SK-MEL-5 (cell line): ENCODE results near the gene CDYL2. TPM values are rescaled to one million over a fixed set of nuclear protein-coding genes. Genes with fewer than 3 reads are reported as not detected.
A peak's percentile ranks its signal among the peaks of the same experiment; 100 is the strongest.

Source experiments
- DNase-seq: peaks from one replicate; pipeline ENCODE4 v3.0.0-alpha.2; 2016; ENCODE audit warnings: low read depth, low spot score
- in situ Hi-C: cut with HindIII; loops from 2 replicates; pipeline ENCODE4 v1.10.0; 2016; ENCODE audit warnings: low sequenced_read_pairs, high pct_unique_total_duplicates, low pct_unique_long_range_greater_than_20kb
- polyA plus RNA-seq, 2 experiments: library from polyadenylated mRNA; depleted of rRNA; stranded (reverse); fragments of >200 nt; gene quantifications; 2 replicates each; pipeline ENCODE4 v1.2.3, GENCODE V29; 2015
- total RNA-seq: library from RNA; depleted of rRNA; stranded (reverse); fragments of >200 nt; shearing (Covaris generic); gene quantifications from 2 replicates; pipeline ENCODE4 v1.2.3, GENCODE V29; 2014; rRNA removed

Gene CDYL2, protein sequence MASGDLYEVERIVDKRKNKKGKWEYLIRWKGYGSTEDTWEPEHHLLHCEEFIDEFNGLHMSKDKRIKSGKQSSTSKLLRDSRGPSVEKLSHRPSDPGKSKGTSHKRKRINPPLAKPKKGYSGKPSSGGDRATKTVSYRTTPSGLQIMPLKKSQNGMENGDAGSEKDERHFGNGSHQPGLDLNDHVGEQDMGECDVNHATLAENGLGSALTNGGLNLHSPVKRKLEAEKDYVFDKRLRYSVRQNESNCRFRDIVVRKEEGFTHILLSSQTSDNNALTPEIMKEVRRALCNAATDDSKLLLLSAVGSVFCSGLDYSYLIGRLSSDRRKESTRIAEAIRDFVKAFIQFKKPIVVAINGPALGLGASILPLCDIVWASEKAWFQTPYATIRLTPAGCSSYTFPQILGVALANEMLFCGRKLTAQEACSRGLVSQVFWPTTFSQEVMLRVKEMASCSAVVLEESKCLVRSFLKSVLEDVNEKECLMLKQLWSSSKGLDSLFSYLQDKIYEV
- 0.19 and 0.74 TPM in 2 replicates for total RNA-seq
- polyA plus RNA-seq (2015; cell fraction: cytosol; rRNA removed) = 0.35 and 0.44 TPM in 2 replicates
- 0.35 and 0.45 TPM in 2 replicates for polyA plus RNA-seq (2015; cell fraction: nucleus; rRNA removed)

GRCh38 chr16:80804526-80805383, at the start of gene CDYL2:
CDYL2 (minus strand) TSS chr16:80804598; CDS start chr16:80804173, 425 bp downstream.
- in situ Hi-C loops = no loop called here

GRCh38 chr16:80852261-80852872, 48.0 kb upstream of the CDYL2 start:
- in situ Hi-C loops = no loop called here
- DNase-seq = peak; percentile 47

More at GRCh38 chr16:80804526-80805383, at the start of gene CDYL2:
- peak; percentile 6 for DNase-seq

GRCh38 chr16:80851831-80852230, 47.4 kb upstream of the CDYL2 start:
- in situ Hi-C loops = no loop called here

DNA sequence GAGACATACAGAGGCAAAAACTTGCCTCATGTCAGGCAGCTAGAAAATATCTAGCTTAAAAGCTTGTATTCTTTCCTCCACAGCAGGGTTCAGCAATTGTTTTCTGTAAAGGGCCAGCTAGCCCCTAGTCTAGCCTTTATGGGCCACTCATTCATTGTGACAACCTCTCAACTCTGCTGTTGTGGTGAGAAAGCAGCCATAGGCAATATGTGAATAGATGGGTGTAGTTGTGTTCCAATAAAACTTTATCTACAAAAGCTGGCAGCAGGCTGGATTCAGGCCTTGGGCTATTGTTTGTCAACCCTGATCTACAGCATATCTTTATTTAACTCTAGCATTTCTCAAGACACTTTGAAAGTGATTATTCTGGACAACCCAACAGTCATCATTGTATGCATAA, 46.4 kb upstream of the CDYL2 start:
- in situ Hi-C loops = no loop called here

More at GRCh38 chr16:80851831-80852230, 47.4 kb upstream of the CDYL2 start:
- DNase-seq = no peak

GRCh38 chr16:80848862-80849261, 44.5 kb upstream of the CDYL2 start:
- in situ Hi-C loops = no loop called here
- DNase-seq = no peak

More for the DNA sequence above, 46.4 kb upstream of the CDYL2 start:
- no peak for DNase-seq

- in situ Hi-C loops = no loop called here
- DNase-seq = no peak
Measured at GRCh38 chr16:80846680-80847079, 42.3 kb upstream of the CDYL2 start.

- no peak for DNase-seq
- in situ Hi-C loops = no loop called here
Measured at GRCh38 chr16:80846275-80846674, 41.9 kb upstream of the CDYL2 start.

- no peak for DNase-seq
- in situ Hi-C loops = no loop called here
Measured at GRCh38 chr16:80844395-80844794, 40.0 kb upstream of the CDYL2 start.

DNA sequence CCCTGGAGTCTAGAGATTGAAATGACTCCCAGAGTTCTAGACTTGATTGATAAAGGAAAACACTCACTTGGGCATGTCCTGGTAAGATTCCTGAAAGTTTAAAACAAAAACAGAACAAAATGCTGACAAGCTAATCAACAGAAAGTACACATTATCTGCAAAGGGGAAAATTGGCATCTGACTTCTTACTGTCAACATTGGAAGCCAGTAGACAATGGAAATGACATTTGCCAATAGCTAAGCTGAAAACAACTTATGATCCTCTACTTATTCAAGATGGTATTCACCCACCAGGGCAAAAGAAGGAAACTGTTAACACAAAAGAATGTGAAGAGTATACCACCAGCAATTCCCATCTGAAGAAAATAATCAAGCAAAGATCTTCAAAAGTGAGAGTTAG, 36.8 kb upstream of the CDYL2 start:
- in situ Hi-C loops = no loop called here
- no peak for DNase-seq

- DNase-seq = peak; percentile 9
- in situ Hi-C loops = no loop called here
Measured at GRCh38 chr16:80837533-80838147, 33.2 kb upstream of the CDYL2 start.

DNA sequence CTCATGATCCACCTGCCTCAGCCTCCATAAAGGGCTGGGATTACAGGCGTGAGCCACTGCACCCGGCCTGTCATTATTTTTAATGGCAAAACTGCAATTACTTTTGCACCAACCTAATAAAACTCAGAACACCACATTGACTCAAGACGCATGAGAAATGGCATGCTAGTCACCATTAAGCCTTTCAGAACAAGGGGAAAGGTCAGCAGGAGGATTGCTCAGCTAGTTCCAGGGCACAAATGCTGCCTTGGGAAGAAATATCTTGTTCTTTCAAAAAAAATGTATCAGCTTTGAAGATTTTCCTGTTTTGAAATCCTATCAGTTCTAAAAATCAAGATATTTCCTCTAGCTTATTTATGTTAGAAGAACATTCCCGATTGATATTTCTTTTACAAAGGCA, 32.4 kb upstream of the CDYL2 start:
- no peak for DNase-seq

DNA sequence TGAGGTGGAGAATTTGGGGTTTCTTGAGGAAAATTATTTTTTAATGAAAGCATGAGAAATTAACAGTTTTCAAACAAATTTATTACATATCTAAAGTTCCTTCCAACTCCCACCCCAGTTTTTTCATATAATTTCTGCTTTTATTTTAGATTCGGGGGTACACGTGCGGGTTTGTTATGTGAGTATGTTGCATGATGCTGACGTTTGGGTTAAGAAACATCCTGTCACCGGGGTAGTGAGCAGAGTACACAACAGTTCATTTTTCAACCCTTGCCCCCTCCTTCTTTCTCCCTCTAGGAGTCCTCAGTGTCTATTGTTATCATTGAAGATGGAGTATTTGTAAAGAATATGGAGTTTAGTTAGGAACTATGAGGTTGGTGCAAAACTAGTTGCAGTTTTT, 31.8 kb upstream of the CDYL2 start:
- peak; percentile 14 for DNase-seq
- in situ Hi-C loops = no loop called here

More for the DNA sequence above, 32.4 kb upstream of the CDYL2 start:
- in situ Hi-C loops = no loop called here

DNA sequence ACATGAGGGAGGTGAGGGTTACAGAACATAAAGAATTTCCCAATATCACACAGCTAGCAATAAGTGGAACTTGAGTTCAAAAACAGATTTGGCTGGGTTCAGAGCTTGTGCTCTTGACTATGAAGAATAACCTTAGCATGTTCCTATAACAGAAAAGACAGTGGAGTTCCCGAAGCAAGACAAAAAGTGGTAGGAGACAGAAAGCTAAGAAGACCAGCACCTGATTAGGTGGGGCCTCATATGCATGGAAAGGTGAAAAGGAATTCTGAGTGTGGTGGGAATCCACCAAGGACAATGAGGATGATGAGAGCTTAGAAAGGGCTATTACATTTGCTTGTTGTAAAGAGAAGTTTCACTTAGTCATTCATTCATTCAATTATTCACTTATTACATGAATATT, 26.6 kb upstream of the CDYL2 start:
- no peak for DNase-seq
- in situ Hi-C loops = no loop called here

DNA sequence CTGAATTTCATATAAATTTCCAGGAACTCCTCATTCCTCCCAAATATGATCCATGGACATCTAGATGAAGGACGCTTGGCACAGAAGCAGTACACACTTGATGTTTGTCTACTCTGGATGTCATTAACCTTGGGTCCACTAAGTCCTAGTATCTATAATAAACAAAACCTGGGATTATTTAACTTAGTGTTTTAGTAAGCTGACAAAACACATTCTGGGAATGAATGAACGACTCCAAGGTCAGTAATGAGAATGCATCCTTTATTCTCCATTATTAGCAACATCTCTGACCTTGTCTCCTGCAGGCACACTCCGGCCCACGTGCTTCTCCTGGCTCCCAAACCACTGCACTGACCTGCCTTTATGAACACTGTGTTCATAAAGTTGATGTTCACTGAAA, 24.1 kb upstream of the CDYL2 start:
- in situ Hi-C loops = no loop called here

DNA sequence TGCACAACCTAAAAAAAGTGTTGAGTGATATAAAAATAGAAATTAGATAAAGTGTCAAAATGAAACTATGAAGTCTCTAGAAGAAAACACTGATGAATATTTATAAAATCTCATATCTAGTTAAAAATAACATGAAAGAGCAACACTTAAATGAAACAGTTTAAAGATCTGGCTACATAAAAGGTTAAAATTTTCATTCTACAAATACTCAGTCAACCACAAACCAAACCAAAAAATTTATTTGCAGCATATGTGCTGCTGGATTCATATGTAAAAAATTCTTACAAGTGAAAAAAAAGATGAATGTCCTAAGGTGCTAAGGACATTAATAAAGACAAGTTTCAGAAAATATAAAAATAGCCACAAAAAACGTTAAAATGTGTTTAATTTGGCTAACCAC, 22.6 kb upstream of the CDYL2 start:
- in situ Hi-C loops = no loop called here
- DNase-seq = no peak

More for the DNA sequence above, 24.1 kb upstream of the CDYL2 start:
- no peak for DNase-seq

GRCh38 chr16:80825365-80825758, 21.0 kb upstream of the CDYL2 start:
- in situ Hi-C loops = no loop called here
- no peak for DNase-seq

DNA sequence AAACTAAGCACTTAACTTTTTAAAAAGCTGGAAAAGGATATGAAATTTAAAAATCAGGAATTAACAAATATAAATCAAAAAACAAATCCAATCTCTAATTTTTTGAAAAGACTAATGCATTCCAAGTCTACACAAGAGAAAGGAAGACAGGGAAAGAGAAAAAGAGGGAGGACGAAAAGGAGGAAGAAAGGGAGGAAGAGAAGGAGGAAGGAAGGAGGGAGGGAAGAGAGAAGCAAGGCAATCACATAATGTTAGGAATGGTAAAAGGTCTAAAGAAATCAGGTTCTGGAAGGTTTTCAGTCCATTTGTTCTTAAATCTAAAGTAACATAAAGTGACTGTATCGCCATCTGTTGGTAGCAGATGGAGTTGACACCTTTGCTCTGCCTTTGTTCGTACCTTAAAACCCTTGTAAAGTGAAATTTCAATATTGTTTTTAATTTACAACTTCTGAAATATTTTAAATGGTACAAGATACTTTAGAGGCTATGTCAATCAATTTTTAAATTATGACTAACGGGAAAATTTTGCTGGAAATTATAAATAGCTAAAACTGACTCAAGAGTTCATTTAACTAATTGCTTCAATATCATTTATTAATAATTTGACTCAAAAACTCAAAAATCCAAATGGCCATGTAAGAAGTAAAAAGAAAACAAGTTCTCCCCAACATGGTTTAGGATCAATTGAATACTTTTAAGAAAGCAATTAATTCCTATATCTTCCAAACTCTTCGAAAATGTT, 20.4 kb upstream of the CDYL2 start:
- in situ Hi-C loops = no loop called here
- peak; percentile 59 for DNase-seq
